Measurements from ENCODE around the gene PGAM1.

- TF ChIP-seq CTCF (IDR thresholded peaks at IDR 0.05; ENCODE audit: low read length) (no peak), EZH2 (IDR thresholded peaks at IDR 0.05; ENCODE audit: borderline replicate concordance, low read length) (no peak)
These were observed 38.2 kb downstream of the PGAM1 start for GRCh38 chr10:97464226-97464625.

Data from OCI-LY1 (cell line).